ENCODE results near the gene CPXM1.
"Not testable (repeated sequence)": the region's sequence is repeated elsewhere in the genome, so short reads cannot be mapped to it uniquely, and the experiment has no call there.

CPXM1 gene

DNA sequence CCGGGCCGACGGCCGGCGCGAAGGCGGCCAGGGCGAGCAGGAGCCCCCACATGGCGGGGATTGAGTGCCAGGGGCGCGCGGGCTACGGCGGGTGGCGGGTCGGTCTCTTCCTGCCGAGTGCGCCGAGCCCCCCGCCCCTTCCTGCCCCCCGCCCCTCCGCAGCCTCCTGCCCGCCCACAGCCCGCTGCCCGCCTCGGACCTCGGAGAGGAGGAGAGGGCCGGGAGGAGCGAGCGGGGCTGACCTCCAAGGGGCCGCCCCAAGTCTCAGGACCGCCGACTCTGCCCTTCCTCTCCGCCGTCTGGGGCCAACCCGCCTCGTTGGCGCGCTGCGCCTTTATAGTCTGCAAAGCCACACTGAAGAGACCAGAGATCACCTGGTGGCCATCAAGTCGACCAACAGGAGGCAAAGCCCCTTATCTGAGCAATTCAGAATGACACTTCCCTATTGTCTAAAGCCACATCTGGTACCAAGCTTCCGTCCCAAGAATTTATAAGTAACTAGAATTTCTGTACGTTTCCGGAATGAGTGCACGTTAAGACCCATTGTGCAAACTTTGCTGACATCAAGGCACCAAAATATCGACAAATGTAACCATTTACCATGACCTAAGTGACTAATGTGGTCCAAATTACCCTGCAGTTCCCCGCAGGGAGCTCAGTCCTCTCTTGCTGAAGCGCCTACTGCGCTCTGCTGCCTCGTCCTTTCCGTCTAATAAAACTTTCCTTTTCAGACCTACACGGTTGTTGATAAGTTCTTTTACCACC lies at the start of gene CPXM1:
TSS of gene CPXM1 (minus strand) at position 107 of the 765 bp plus-strand sequence. CDS start at position 52, 55 bp downstream.
- no peak for DNase-seq

DNA sequence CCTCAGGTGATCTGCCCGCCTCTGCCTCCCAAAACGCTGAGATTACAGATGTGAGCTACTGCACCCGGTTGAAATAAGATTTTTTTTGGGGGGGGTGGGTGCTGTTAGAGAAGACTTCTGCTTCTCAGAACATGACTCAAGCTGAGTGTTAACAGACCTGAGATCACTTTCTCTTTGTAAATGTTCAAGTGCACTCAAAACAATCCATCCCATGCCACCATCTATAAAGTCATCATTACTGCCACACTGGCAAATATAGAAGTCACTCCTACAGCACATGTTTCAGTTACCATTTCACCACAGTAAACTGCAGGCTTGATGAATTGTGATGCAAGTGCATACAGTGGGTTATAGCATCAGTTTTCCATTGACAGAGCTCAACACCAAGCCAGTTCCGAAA lies 49.1 kb upstream of the CPXM1 start:
- no peak for DNase-seq

DNA sequence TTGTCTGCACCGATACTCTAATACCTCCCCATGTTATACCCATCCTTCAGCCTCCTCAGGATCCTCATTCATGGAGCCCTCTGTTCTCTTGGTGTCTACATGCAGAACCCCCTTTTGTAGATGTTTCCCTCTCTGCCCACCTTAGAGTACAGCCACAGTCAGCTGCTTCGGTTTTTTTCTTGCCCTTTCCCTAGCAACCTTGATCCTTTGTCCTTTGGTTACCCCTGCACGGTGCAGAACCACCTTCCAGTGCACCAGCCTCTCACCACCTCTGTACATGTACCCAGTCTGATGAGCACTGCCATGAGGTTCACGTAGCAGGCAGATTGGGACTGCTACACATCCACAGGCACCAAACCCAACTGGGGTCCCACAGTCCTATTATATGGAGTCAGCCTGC lies 47.4 kb upstream of the CPXM1 start:
- DNase-seq, result no peak

DNA sequence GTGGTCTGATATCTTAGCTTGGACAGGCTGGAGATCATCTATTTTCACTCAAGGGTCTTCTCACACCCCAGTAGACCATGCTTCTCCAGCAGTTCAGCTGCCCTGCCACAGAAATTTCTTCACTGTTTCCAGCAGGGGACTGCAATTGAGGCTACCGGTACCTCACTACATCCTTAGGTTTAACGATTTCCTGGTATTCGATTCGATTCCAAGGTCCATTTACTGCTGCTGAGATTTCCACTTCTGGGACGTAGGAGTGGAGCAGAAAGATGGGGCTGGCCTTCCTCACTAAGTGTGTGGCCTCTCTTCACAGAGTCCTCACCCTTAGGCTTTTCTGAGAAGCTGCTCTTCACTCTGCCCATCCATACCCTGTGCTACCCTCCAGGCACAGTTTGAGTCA lies 46.3 kb upstream of the CPXM1 start:
- no peak for DNase-seq

DNA sequence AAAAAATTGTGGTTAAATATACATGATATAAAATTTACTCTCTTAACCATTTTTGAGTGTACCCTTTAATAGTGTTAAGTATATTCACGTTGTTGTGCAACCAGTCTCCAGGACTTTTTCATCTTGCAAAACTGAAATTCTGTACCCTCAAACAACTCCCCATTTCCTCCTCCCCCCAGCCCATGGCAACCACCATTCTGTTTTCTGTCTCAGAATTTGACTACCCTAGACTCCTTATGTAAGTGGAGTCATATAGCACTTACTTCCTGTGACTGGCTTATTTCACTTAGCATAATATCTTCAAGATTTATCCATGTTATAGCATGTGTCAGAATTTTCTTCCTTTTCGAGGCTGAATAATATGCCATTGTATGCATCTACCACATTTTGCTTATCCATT lies 45.2 kb upstream of the CPXM1 start:
- DNase-seq, result no peak

DNA sequence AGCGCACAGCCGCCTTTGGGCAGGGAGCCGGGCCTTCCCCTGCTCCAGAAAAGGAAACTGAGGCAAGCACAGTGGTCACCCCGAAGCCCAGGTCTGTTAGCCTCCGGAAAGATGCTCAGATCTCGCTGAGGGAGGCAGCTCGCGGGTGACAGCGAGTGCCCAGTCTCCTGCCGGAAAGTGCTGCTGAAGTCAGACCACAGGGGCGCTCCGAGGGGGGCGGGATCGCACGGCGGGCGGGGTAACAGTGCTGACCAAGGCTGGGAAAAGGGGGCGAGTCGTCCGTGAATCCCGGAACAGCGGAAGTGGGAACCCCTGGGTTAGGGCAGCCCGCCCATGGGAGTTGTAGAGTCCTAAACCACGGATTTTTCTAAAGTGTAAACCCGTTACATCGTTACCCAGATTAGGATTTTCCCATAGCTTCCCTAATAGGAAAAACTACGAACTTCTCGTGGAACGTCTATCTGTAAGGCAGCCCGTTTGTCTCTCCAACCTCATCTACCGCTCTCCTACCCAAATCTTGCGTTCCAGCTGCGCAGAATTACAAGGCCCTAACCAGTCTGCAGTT lies 40.6 kb upstream of the CPXM1 start:
- DNase-seq, result peak in 26 of 56 donors; percentile 18 to 72 (median 53)

DNA sequence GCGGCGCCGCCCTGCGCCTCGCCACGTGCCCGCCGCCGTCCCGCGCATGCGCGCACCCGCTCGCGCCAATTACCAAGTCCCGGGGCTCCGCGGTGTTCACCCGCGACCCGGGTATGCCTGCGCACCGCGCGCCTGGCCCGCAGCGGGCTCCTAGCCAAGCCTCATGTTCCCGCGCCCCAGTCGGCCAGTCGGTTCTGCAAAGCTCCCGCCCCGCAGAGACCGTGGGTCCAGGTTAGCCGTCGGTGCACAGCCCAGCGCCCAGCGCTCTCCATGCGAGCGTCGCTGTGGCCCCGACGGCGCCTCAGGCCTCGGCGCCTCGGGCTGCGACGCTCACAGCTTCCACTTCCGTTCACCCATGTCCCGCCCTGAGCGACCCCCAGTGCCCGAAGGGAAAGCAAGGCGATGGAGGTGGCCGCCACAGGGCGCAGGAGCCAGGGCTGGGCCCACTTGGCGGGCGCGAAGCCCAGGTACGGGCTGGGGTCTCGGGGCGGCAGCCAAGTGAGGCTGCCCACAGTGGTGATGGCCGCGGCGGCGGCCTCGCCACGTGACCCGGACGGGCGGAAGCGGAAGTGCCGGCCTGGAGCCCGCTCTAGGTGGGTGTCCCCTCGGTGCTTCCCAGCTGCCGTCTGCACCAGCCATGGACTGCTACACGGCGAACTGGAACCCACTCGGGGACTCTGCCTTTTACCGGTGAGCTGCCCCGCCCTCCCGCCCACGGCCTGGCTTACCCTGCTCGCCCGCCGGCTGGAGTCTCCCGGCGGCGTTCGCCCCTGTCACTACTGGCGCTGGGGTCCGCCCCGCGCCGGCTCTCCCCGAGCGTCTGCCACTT lies 39.9 kb upstream of the CPXM1 start, which contains the start of the genes PCED1A and VPS16:
TSS of gene PCED1A (minus strand) at position 518 of the 829 bp plus-strand sequence. CDS start 743 bp downstream, outside the sequence.
TSS of gene VPS16 (plus strand) at position 608 of the 829 bp plus-strand sequence. CDS start at position 638, 30 bp downstream.
- peak; percentile 42 to 93 (median 80) for DNase-seq

DNA sequence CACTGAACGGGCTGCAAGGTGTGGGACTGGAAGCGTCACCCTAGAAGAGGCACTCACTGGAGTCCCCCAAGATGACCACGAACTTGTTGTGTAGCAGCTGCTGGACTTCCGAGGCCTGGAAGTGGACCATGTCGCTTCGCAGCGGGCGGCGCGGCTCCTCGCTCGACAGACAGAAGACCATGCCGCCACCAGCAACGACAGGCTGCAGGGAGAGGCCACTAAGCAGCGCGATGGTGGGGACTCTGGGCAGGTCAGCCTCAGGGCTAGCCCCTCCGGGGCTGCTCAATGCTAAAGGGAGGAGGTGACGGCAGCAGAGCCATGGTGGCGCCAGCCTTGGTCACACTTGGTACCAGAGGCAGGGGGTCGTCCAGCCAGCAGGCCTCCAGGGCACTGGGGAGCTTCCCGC lies 39.3 kb upstream of the CPXM1 start:
- peak in 2 of 56 donors; percentile 13 to 21 for DNase-seq

DNA sequence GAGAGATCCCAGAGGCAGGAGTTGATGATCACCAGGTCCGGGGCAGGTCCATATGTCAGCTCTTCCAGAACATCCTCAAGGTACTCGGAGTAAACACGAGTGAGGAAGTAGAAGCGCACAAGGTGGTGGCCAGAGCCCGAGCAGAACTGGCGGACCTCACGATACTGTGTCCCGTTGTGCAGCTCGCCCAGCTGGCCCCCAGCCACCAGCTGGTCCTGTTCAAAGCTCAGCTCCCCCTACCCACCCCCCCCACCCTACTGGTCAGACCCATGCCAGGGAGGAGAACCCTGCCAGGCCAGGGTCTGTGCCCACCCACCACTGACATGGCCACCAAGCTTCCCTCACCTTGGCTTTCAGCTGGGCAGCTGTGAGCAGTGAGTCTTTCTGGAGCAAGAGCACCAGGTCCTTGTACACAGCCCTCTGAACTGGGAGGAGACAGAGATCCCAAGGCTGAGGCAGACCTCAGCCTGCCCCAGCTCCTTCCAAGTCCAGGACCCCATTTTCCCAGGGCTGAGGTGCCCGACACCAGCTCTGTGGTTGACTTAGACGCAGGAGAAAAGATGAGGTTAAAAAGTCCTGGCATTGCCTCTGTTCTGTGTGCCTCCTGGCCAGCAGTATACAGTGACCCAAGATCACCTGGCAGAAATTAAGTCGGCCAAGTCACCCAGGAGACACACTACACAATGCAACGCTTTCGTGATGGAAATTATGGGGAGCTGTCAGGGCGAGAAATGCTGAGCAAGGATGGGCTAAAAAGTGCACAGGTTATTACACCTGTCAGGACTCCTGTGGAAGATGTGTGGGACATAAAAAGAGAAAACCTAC lies 38.6 kb upstream of the CPXM1 start:
- DNase-seq, result no peak

DNA sequence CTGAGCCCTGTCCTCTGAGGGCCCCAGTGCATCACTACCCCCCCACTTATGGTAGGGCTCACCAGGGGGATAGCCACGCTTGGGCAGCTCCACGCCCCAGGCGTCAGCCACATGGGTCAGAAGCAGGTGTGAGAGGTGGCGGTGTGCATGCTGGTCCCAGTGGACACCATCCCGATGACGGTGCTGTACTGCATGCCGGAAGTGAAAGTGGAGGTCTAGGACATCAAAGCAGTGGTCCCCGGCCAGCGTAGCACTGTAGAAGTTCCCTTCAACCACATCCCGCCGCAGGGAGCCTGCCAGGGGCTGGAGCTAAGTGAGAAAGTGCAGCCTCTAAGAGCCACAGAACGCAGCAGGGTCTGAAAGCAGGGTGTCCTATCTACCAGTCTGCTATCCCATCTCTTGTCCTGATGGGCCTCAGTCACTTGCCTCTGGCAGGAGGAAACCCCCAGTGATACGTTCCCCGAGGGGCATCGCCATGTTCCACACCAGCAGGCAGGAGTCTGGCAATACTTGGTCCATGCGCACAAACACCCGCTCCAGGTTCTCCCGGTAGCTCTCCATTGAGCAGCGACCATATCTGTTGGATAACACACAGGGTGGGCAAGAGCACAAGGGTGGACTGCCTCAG lies 37.9 kb upstream of the CPXM1 start:
- no peak for DNase-seq

DNA sequence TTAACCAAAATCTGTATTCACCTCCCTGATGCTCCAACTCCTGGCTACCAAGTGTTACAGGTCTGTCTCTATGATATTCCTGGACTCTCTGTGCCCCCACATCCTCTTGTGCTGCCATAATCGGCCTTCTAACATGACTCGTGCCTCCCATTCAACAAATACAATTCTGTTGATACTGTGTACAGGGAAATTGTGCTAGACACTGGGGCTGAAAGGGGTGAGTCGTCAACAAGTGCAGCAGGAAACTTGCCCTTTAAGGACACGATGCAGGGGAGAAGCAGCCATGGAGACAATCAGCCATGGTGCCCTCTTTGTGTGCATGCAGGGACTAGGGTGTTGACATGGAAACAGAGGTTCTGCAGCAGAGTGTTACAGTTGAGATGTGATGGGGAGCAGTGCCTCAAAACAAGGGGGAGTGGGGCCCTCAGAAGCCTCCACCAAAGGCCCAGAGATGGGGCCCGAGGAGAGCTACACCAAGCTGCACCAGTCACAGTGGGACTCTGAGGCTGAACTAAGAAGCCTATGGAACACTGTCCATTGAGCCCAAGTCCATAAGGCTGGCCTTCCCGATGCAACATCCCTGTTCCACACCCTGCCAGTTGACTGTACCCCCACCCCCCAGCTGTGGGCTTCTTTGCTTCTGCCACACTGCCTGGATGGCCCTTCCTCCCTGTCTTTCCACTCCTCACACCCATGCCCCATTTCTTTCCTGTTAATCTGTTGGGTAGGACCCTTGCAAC lies 37.0 kb upstream of the CPXM1 start:
- DNase-seq, result no peak

DNA sequence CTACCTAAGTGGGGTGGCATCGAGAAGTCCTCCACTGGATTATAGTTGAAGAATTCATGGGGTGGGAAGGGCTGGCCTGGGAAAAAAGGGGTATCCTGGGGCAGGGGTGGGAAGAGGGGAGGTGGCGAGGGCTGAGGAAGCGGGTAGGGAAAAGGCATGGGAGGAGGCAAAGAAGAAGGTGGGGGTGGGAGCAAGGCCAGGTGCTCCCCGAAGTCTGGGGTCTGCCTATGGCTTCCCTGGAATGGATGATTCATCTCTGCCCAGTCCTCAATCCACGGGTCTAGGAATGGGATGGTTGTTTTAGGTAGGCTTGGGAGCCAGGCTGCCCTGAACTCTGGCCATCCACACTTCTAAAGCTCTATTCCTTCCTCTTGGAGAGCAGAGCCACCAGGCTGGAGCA lies 35.6 kb upstream of the CPXM1 start:
- no peak for DNase-seq

DNA sequence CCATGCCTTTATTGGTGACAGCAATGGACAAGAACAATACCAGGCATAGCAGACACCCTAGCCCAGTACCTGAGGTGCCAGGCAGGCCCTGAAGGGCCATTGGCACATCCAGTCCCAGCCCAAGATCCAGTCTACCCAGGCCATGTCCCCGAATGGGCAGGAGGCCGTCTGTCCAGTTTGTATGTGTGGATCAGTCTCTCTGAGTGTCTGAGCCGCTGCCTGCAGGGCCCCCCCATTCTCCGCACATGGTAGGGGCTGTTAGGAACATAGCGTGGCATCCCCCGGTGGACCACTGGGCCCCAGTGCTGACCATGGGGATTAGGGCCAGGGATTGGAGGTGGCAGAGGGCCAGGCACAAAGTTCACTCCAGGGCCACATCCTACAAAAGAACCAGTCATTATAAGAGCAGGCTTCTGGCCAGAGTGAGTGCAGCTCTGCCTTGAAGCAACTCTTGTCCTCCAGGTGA lies 34.9 kb upstream of the CPXM1 start:
- no peak for DNase-seq

DNA sequence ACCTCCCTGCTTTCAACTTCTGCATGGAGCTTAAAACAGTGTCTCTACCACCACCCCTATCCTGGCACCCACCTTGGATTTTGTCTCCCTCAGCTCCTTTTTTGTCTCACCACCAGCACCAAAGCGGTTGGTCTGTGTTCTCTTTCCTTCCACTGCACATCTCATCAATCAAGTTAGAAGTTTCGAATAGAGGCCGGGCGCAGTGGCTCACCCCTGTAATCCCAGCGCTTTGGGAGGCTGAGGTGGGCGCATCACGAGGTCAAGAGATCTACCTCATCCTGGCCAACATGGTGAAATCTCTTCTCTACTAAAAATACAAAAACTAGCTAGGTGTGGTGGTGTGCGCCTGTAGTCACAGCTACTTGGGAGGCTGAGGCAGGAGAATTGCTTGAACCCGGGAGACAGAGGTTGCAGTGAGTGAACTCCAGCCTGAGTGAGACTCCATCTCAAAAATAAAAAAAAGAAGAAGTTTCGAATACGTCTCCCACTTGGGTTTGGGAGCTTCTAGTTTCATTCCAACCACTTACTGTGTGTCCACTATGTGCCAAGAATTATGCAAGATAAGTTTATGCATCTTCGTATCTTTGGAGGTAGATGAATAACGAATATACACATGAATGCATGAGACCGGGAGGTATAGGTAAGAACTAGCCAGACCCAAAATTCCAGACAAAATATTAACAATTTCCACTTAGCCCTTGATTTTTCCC lies 34.1 kb upstream of the CPXM1 start:
- no peak for DNase-seq

DNA sequence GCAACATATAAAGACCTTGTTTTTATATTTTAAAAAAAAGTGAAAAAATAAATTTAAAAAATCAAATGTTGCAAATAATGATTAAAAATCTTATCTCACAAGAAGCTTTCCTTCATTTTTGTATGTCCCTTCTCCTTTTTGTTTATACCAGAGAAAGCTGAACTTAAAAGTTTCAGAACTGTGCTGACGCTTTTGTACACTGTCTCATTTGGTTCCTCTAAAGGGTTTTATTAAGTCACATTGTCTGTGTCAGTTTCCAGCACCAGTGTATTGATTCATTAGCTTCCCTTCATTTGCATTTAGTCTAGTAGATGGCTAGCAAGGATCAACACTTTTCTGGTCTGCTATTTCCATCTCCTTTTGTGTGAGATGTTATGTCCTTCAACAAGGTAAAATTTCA lies 33.3 kb upstream of the CPXM1 start:
- DNase-seq, result no peak

DNA sequence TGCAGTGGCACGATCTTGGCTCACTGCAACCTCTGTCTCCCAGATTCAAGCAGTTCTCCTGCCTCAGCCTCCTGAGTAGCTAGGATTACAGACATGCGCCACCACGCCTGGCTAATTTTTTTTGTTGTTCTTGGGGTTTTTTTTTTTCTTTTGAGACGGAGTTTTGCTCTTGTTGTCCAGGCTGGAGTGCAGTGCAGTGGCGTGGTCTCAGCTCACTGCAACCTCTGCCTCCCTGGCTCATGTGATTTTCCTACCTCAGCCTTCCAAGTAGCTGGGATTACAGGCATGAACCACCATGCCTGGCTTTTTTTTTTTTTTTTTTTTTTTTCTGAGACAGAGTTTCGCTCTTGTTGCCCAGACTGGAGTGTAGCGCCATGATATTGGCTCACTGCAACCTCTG lies 30.8 kb upstream of the CPXM1 start:
- DNase-seq, result not testable (repeated sequence)

DNA sequence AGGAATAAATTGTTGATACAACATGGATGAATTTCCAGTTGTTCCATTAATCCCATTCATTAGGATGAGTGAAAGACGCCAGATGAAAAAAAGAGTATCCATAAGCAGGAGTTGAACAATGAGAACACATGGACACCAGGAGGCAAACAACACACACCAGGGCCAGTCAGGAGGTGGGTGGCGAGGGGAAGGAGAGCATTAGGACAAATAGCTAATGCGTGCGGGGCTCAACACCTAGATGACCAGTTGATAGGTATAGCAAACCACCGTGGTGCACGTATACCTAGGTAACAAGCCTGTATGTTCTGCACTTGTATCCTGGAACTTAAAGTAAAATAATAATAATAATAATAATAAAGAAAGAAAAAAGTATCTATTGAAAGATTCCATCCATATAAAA lies 28.9 kb upstream of the CPXM1 start:
- no peak for DNase-seq

DNA sequence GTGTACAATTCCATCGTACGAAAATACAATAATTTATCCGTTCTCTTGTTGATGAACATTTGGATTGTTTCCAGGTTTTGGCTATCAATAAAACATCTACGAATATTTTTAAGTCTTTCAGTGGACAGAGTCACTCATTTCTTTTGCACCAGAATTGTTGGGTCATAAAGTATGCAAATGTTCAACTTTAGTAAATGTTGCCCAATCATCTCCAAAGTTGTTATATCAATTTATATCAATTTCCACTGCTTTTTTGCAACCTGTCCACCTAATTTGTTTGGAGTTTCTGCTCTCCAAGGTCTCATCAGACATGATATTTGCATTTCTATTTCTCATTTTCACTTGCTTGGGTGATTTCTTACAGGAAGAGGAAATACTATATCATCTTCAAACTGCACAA lies 26.2 kb upstream of the CPXM1 start:
- DNase-seq, result no peak

DNA sequence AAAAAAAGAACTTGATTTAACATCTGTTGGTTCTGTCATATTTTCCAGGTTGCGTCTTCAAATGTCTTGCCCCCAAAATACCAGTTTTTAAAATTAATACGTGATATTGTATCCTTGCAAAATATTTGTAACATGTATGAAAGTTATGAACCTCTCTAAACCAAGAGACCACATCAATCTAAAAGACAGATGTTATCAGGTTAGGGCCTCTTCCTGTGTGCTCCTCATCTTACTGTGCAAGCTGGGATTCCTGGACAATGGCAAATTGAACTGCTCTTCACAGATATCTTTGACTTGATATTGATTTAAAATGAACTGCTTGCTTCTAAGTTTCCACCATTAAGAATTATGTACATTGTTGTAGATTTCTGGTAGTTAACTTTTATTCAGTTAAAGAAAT lies 25.3 kb upstream of the CPXM1 start:
- no peak for DNase-seq
